22Rv1 (cell line): ENCODE measurements around the gene SLC25A51.

ENCODE experiments used
- H3K27ac ChIP-seq: fragments of 450-650 bp; 2 replicates; pipeline ENCODE4 v1.5.1; 2017
- ZFX ChIP-seq: fragments of 450-650 bp; IDR thresholded peaks from 2 replicates; pipeline ENCODE4 v1.6.1; 2017; ENCODE audit warnings: antibody characterized with exemption, borderline replicate concordance
- TF ChIP-seq, protein P1 (sequence below): fragments of 450-650 bp; IDR thresholded peaks from 2 replicates; pipeline ENCODE4 v1.5.1; 2017; ENCODE audit warnings: mild to moderate bottlenecking

Gene SLC25A51

GRCh38 chr9:37927601-37928551 lies 23.9 kb upstream of the SLC25A51 start:
- H3K27ac ChIP-seq = no peak overlapping the region

GRCh38 chr9:37927132-37927531 lies 23.2 kb upstream of the SLC25A51 start:
- no peak for TF ChIP-seq ZFX
- TF ChIP-seq, protein P1, sequence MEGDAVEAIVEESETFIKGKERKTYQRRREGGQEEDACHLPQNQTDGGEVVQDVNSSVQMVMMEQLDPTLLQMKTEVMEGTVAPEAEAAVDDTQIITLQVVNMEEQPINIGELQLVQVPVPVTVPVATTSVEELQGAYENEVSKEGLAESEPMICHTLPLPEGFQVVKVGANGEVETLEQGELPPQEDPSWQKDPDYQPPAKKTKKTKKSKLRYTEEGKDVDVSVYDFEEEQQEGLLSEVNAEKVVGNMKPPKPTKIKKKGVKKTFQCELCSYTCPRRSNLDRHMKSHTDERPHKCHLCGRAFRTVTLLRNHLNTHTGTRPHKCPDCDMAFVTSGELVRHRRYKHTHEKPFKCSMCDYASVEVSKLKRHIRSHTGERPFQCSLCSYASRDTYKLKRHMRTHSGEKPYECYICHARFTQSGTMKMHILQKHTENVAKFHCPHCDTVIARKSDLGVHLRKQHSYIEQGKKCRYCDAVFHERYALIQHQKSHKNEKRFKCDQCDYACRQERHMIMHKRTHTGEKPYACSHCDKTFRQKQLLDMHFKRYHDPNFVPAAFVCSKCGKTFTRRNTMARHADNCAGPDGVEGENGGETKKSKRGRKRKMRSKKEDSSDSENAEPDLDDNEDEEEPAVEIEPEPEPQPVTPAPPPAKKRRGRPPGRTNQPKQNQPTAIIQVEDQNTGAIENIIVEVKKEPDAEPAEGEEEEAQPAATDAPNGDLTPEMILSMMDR = no peak
- H3K27ac ChIP-seq = no peak overlapping the region

More at GRCh38 chr9:37927601-37928551, 23.9 kb upstream of the SLC25A51 start:
- TF ChIP-seq ZFX = no peak
- TF ChIP-seq, protein P1 = no peak

GRCh38 chr9:37926737-37927118 lies 22.8 kb upstream of the SLC25A51 start:
- TF ChIP-seq, protein P1 = no peak
- no peak for TF ChIP-seq ZFX
- no peak overlapping the region for H3K27ac ChIP-seq

DNA sequence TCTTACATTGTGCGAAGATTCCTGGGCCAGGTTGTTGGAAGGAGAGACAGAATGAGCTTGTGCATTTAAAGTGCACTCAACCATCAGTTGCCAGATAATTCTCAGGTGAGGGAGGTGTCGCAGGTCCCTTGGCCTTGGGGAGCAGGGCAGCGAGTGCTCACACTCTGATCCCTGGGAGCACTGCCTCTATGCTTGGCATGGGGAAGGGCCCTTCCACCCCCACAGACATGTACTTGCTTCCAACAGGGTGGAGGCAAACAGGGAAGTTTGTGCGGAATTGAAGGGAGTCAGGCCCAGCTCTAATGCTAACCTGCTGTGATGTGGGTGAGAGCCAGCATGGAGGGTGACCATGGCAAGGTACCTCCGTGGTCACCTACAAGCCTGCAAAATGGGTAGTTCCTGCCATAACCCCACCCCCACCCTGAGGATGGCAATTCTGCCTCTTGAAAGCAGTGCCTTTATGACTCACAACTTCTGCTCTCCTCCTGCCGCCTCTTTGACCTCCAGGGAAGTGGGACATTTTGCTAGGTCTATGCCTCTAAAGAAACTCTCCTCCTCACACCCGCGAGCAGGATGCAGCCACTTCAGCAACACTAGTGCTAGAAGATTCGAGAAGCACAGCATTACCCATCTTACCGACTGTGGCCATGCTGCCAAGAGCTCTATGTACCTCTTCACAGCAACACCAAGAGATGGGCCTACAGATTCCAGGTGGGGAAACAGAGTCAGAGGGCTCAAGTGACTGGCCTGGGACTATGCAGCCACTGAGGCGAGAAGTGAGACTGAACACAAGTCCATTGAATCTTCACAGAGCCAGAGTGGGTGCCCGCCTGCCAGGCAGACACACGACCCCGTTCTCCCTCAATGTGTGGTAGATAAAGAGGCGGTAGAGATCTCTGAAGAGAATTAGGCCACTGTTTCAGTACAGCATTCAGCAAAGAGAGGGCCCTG lies 22.1 kb upstream of the SLC25A51 start:
- no peak for TF ChIP-seq ZFX
- TF ChIP-seq, protein P1 = no peak
- no peak overlapping the region for H3K27ac ChIP-seq

- no peak overlapping the region for H3K27ac ChIP-seq
- TF ChIP-seq ZFX = no peak
Measured at GRCh38 chr9:37925006-37925405, 21.1 kb upstream of the SLC25A51 start.

- no peak overlapping the region for H3K27ac ChIP-seq
Measured at GRCh38 chr9:37924538-37924937, 20.6 kb upstream of the SLC25A51 start.

DNA sequence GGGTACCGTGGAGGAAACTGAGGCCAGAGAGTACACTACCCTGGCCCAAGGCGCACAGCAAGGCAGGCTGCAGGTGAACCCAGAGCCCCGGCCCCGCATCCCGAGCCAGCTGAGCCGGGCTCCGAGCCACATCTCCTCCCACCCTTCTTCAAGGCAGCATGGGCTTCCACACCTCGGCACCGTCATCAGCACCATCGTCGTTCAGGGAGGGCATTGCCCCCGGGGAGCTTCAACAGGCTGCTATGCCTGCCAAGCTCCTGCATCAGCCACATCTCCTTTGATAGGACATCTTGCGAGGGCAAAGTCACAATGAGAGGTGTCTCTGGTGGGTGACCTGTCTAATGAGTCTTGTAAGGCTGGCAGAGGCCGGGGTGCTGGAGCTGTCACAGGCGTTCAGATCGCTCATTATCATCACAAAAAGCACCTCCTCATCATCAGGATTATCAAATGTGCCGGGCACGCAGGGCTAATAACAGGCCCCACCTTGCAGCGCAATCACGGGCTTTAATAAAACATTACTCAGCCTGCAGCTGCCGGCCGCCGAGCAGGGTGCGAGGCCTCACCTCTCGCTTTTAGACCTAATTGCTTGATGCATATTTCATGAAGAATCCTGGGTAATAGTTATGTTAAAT lies 20.0 kb upstream of the SLC25A51 start:
- no peak overlapping the region for H3K27ac ChIP-seq
- TF ChIP-seq ZFX = no peak
- TF ChIP-seq, protein P1 = no peak

More at GRCh38 chr9:37924538-37924937, 20.6 kb upstream of the SLC25A51 start:
- no peak for TF ChIP-seq ZFX
